ENCODE data around the gene CUEDC1. TPM values are rescaled to one million over a fixed set of nuclear protein-coding genes. Genes with fewer than 3 reads are reported as not detected.

The CUEDC1 gene
- total and polyA plus RNA-seq, 2 of the 13 experiments (the other 11 are each of a cell fraction or from before 2014, with no cell fraction given) = 7.4 to 12.9 TPM

- no peak for TF ChIP-seq ZNF609 (CRISPR knock-in tag; IDR thresholded peaks at IDR 0.05; ENCODE audit: borderline replicate concordance)
- no peak for TF ChIP-seq NPAS2 (CRISPR knock-in tag; IDR thresholded peaks at IDR 0.05; ENCODE audit: borderline replicate concordance)
- no peak for TF ChIP-seq ZFAT (CRISPR knock-in tag; conservative IDR thresholded peaks at IDR 0.05)
- TF ChIP-seq MTERF4 (CRISPR knock-in tag; IDR thresholded peaks at IDR 0.05) = no peak
- no peak for TF ChIP-seq ZBTB33 (CRISPR knock-in tag; IDR thresholded peaks at IDR 0.05)
- no peak for TF ChIP-seq ZNF224 (CRISPR knock-in tag; IDR thresholded peaks at IDR 0.05)
- TF ChIP-seq ZFP82 (CRISPR knock-in tag; IDR thresholded peaks at IDR 0.05; ENCODE audit: borderline replicate concordance) = no peak
- TF ChIP-seq ZNF275 (CRISPR knock-in tag; IDR thresholded peaks at IDR 0.05; ENCODE audit: borderline replicate concordance) = 0 out of 2 replicates have a peak, but pooled peaks have one; percentile 10
- TF ChIP-seq POGK (CRISPR knock-in tag; conservative IDR thresholded peaks at IDR 0.05) = no peak
- TF ChIP-seq SP2 (CRISPR knock-in tag; IDR thresholded peaks at IDR 0.05) = no peak
- 0 out of 2 replicates have a peak, but pooled peaks have one; percentile 37 for TF ChIP-seq ZNF543 (CRISPR knock-in tag; IDR thresholded peaks at IDR 0.05)
- no peak for TF ChIP-seq HIC2 (CRISPR knock-in tag; IDR thresholded peaks at IDR 0.05; ENCODE audit: low read depth)
- TF ChIP-seq AKAP8 (CRISPR knock-in tag; IDR thresholded peaks at IDR 0.05) = no peak
- TF ChIP-seq BATF2 (CRISPR knock-in tag; IDR thresholded peaks at IDR 0.05) = no peak
- 0 out of 2 replicates have a peak, but pooled peaks have one; percentile 44 for TF ChIP-seq ZMYM2 (CRISPR knock-in tag; IDR thresholded peaks at IDR 0.05)
Measured at GRCh38 chr17:57947369-57947768, 7.8 kb downstream of the CUEDC1 start (continued).

Data from HepG2 (cell line).